ENCODE results near the gene ARFGAP2.

The ARFGAP2 gene

DNA sequence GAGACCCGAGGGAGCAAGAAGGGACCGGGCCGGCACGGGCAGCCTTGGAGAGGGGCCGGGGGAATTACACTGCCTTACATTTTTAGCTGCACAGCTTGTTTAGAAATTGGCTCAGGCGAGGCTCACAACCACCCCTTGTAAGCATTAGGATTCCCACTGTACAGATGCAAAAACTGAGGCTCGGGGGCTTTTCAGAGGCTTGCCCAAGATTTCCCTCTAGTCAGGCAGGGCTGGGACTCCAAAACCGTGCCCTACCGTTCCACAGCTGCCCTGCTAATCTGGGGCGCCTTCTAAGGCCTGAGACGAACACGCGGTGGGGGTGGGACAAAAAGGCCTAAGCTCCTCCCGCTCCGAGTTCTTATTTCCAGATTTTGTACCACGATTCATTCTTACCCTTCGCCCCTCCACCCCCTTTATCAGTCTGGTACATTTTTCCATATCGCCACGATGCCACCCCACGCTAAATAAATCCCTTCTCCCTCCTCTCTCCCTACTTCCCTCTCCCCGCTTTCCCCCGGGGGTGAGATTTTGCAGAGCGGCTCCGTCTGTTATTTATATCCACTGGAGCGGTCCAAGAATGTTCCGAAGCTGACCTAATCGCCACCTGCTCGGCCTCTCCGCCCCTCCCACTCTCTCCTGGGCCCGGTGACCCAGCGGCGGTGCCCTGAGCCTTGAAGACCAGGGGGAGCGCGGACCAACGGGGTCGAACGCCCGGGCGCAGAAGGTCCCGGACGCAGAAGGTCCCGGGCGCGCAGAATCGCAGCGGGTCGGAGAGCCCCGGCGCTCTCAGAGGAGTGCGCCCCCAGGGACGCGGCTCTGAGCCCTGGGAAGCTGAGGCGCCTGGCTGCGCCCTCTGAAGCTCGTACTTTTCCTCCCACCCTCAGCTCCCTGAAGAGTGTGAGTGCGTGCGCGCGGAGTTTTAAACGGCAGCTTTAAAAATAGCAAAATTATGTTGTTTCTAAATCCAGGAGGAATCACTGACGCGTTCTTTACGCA lies 10.3 kb upstream of the ARFGAP2 start:
- DNase-seq: no peak

DNA sequence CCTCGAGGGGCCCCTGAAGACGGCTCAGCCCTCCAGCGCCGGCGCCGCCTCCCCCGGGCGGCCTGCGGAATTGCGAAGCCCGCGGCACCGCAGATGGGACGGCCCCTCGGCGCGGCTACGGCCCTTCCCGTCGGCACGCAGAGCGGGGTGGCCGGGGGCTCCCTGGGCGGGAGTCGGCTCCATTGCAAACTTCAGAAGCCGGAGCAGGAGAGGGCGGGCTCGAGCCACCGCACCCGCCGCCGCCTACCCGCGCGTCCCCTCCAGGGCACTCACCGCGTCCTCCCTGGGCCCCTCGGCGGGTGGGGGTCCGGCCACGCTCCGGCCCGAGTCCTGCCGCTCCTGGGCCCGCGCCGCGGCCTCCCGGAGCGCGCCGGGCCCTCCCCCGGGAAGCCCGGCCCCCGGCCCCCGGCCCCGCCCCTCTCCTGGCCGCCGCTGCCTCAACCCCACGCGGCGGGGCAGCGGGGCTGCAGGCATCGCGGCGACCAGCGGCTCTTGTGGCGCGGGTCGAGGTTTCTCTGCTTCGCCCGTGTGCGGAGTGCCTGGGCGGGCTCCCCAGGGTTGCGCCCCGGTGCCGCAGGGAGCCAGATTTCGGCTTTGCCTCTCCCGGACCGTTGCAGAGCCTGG lies 9.5 kb upstream of the ARFGAP2 start, which contains the start of gene PACSIN3:
Gene PACSIN3 (minus strand): TSS at position 359 of the 624 bp plus-strand sequence. CDS start 3,707 bp downstream, outside the sequence.
- DNase-seq: no peak

DNA sequence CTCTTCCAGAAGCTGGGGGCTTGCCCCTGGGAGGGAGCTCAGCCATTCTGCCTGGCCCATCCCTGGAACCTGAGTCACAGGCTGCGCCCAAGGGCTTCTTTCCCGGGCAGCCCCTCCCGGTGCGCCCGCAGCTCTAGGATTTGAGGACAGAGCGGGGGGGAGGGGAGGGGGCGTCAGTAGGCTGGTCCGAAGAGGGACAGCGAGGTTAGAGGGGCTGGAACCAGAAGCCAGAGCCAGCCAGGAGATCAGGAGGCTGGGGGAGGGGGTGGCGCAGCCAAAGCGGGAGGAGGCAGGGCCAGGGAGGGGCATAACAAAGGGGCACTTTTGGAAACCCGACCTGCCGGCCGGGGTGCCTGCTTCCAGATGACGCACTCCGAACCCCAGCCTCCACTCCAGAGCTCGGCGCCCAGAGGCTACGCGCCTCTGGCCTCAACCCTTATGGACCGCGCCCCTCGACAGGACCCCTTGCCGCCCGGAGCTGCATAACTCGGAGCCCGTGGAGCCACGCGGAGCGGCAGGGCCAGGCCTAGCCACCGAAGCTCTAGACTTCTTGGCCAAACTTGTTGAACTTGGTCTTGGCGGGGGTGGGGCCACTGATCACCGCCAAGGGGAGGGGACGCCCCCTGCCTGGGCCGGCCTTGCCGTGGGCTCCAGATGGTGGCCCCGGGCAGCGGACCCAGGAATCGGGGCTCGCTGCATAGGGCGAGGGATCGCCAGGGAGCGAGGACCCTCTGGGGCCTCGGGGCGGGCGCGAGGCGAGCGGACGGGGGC lies 8.8 kb upstream of the ARFGAP2 start:
- DNase-seq: no peak

DNA sequence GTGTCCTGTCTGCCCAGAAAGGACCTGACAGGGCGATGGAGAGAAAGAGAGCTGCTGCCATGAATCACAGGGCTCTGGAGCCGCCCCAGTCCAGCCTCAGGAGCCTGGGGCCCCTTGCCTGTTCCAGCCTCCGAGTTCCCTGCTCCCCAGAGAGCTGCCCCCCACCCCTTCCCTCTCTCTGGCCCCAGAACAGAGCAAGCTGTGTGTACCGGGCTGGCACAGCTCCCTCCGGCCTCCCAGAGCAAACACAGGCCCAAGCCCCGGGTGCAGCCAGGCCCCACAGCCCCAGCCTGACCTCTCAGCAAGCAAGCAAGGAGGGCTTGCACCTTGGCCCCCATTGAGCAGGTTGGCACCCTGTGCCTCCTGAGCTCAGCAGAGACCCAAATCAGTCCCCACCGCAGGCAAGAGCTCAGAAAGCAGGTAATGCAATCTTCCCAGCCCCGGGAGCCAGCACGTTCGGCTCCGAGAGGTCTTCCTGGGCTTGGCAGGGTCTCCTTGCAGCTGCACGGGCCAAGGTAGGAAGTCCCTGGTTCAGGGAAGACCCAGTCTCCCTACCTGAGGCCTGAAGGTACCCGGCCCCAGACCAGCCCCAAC lies 8.1 kb upstream of the ARFGAP2 start:
- no peak for DNase-seq

DNA sequence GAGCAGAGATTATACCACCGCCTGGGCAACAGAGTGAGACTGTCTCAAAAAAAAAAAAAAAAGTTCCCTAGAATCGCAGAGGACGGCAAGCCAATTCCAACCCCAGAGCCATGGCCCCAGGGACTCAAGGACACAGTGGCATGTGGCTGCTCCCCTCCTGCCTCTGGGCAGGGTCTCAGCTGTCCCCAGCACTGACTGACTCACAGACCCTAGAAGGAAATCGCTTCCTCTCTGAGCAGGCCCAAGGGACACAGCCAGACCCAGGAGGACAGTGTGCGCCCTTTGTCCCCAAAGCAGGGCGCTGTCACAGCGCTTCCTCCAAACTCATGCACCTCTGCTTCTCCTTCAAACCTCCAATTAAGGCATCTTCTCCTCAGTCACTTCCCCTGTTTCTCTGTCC lies 7.3 kb upstream of the ARFGAP2 start:
- DNase-seq: no peak

DNA sequence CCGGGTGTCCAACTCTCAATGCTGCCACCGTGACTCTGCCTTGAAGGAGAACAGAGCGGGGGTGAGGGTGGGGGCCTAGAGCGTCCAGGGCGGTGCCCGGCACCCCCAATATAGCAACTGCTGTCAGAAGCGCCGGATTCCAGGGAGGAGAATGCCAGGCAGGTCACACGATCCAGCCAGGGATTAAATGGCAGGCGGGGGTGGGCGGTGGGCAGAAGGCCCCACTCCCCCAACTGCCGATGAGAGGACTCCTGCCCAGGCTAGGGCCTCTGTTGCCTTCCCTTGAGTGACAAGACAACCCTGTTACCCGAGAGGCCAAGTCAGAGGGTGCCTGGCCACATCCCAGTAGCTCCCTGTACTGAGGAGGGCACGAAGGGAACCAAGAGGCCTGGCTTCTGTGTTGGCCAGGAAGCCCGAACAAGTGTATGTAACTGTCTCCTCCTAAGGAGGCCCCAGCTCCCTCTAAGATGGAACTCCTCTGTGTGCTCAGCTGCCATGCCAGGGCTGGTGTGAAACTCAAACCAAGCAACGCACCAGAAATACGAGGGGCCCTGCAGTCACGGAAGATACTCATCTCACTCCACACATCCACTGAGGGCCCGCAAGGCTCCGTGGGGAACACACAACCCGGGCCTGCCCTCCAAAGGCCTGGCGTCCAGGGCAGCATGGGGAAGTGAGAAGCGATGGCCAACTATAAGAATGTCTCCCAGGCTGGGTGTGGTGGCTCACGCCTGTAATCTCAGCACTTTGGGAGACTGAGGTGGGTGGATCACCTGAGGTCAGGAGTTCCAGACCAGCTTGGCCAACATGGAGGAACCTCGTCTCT lies 6.6 kb upstream of the ARFGAP2 start:
- DNase-seq: no peak

DNA sequence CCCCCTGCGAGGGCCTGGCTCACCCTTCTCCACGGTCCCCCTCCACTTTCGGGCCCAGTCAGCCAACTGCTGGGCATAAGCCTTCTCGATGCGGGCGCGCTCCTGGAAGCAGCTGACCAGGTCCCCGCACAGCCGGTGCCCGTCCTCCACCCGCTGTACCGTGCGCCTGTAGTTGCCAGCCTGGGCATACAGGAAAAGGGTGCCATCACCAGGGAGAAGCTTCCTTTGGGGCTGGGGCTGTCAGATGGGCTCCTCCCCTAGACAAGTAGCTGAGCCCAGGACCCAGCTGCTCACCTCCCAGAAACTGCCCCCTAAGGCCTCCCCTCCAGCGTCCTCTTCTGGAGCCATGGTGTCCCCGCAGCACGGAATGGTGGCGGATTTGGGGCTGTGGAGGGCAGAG lies 5.7 kb upstream of the ARFGAP2 start:
- DNase-seq: no peak

DNA sequence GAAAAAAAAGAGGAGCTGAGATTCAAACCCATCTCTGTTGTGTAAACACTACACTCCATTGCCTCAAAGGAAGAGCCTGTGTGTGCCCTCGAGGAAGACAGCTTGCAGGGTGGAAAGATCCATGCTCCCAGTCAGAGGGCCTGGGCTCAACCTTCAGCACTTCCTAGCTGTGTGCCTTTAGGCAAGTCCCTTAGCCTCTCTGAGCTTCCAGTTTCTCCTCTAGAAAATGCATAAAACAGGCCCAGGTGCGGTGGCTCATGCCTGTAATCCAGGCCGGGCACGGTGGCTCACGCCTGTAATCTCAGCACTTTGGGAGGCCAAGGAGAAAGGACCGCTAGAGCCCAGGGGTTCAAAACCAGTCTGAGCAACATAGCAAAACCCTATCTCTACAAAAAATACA lies 4.6 kb upstream of the ARFGAP2 start:
- no peak for DNase-seq

DNA sequence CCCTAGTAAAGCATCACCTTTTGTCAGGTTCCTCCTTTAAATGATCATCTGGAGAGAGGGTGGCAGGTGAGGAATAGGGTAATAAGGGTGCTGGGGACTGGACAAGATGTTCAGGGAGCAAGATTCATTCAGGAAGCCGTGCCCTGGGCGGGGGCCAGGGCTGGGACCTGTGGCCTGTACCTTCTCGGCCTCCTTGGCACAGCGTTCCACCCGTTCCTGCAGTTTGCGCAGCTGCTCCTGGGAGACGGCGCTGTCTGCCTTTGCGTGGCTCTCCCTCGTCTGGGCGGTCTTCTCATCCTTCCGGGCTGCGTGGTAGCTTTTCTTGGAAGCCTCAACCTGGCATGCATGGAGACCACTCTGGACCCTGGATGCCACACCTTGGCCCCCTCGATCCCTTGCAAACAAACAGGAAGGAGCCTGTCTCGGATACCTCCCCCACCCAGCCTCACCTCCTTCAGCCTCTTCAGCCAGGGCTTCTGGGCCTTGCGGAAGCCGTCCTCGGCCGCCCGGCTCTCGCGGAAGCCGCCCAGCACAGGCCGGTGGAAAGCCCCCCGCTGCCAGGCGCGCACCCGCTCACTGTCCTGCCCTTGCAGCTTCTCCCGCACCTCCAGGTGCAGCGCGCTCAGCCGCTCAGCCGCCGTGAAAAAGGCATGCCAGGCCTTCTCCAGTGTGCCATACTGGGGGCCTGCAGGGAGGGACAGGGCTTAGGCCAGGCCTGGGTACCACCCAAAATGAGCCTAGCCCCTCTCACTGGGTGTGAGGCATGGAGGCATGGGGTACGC lies 3.5 kb upstream of the ARFGAP2 start:
- DNase-seq: no peak

DNA sequence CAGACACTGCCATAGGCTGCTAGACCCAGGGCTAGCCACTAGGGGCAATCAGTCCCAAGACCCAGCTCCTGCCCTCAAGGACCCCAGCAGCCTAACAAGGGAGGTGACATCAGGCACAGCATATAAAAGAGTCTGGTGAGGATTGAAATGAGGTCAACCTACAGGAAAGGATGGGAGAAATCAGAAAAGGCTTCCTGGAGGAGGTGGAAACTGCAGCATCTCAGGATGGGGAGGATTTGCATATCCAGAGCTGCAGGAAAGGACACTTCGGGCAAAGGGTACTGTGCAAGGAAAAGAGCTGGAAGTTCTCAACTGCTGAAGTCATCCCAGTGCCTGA lies 2.9 kb upstream of the ARFGAP2 start:
- DNase-seq: peak; percentile 26

DNA sequence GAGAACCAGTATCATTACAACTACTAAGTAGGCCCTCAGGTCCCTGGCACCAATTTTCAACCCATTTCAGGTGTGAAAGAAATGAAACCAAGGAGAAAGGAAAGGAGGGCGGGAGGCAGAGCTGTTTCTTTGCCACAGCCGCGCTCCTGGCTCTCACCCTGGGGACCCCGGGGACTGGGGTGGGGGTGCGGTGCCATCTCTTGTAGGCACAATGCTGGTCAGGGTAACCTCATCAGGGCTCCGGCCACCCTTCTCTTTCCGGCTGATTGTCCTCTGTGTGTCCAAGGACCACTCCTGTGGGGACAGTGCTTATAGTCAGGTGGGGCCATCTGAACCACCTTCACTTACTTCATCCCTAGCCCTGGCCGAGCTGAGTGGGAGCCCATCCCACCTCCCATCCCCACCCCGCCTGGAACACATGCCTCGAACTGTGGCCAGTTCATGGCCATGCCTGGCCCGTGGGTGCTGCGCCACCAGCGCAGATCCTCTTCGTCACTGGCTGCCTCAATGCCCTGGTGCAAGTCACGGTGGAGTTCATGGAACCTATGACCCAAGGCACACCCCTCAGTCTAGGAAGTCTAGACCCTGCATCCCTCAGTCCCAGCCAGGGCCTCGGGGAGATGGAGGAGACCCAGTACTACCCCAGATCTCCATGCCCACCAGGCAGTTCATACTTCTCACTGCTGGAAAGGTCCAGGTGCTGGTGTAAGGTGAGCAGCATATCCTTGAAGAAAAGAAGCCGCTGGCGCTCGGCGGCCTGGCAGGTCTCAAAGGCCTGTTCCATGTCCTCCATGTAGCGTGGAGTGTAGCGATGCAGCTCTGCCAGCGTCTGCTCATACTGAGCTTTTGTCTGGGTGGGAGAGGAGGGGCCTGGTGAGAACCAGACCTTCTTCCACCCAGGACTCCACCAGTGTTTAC lies 2.3 kb upstream of the ARFGAP2 start:
- no peak for DNase-seq

DNA sequence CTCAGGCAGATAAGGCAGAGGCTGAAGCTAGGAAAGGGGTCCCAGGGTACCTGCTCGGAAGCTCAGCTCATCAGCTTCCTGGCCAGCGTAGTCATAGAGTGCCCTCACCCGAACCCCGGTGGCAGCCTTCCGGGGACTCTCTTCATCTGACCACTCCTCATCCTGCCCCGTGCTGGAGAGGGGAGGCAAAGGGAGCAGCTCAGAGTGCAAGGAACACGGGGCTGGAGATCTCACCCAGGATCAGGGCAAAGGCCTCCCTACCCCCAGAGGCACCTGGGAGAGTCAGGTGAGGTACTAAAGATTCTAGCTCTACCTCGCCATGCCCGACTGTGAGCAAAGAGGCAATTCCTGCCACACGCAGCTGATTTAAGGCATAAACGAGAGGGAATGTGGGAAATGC lies 1.6 kb upstream of the ARFGAP2 start:
- DNase-seq: no peak

DNA sequence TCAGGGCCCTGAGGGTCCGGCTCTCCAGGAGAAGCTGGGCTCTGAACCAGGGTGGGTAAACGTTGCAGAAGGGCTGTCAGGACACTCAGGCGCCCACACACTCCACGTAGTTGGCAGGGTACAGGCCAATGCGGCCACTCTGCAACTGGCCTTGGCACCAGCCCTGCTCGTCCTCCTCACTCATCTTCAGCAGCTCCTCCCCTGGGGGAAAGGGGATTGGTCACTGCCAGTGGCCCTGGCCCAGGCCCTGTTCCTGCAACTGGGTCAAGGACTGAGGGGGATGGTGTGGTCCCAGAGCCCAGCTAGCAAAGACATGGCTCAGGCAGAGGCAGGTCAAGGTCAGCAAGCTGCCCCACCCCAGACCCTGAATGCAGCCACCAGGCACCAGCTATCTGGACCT lies 1.2 kb upstream of the ARFGAP2 start:
- no peak for DNase-seq

DNA sequence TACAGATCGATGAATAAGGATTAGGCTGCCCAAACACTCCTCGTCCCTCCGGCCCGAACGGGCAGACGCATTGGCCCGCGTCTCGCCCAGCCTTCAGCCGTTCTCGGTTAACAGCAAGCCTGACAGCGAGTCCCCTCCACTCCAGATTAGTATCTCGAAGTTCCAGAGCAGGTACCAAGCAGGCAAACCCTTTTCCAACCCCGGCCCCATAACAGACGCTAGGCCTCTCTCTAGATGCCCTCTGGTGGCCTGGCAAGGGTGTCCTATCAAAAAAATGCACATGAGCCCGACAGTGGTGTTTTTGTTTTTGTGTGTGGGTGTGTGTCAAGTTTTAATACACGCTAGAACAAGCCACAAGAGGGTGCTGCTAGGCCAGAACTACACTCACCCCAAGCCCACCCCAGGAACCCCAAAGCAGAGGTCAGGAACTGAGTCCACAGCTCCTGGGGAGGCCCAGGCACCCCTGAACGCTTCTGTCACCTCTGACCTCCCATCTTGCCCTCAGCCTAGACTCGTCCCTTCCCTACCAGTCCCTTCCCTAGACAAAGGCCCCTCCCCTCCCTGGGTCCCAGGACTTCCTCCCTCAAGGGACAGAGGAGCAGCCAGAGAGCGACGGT lies 658 bp upstream of the ARFGAP2 start:
- DNase-seq: peak; percentile 90

DNA sequence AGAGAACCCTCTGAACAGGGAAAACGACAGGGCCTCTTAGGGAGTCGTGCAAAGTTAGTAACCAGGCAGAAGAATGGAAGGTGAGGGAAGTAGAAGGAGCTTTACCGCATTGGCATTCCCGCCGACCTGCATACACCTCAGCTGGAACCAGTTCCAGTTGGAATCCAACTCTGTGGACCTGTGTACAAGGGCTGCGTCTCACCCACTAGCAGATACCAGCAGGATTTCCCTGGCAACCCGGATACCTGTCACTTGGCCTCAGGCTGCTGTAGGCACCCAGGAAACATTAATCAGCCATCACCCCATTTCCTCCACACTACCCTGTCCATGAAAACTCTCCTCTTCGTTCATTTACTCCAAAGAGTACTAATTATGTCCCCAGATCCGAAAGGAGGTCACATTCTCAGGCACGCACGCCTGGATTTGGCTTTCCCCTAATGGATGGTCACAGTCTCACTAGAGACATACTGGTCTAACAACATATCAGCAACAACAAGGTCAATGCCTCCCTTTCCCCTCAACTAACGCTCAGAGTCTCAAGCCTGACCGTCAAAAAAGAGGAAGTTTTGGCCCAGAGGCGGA lies 842 bp downstream of the ARFGAP2 start:
- no peak for DNase-seq

DNA sequence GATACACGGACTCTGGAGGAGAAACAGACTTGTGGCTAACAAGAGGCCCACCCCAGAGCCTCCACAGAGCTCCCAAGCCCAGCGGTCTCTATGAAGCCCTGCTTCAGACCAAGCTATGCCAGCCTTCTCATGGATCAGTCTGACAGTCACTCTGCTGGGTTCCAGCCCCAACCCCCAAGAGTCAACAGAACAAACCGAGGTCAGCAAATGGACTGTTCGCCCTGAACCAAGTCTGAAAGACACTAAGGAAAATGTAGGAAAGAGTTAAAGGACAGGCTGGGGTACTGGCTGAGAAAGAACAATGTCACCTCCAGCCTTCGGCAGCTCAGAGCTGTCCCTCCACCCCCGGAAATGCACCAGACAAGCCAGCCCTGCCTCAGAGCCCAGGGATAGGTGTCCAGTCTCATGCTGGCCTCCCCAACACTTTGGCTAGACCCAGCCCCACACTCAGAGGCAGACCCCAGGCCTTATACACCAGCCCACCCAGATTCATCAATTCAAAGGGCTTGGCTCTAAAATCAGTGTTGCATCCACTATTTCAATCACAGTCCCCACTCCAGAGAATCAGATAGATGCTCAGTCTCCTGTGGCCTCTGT lies 3.8 kb downstream of the ARFGAP2 start:
- DNase-seq: no peak

DNA sequence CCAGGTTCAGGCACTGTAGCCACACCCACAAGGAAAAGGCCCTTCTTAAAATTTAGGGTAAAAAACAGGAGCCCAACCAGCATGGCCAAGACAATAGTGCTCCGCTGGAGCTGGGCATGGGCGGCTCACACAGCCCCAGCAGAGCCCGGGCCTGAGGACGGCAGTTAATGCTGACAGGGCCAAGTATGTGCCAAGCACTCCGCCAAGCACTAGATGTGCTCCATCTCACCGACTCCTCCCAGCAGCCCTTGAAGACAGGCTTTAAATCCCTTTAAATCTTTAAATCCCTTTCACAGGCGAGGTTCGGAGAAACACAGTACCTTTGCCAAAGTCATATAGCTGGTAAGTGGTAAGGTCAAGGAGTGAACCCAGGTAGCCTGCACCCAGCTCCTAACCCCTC lies 4.8 kb downstream of the ARFGAP2 start:
- DNase-seq: no peak

DNA sequence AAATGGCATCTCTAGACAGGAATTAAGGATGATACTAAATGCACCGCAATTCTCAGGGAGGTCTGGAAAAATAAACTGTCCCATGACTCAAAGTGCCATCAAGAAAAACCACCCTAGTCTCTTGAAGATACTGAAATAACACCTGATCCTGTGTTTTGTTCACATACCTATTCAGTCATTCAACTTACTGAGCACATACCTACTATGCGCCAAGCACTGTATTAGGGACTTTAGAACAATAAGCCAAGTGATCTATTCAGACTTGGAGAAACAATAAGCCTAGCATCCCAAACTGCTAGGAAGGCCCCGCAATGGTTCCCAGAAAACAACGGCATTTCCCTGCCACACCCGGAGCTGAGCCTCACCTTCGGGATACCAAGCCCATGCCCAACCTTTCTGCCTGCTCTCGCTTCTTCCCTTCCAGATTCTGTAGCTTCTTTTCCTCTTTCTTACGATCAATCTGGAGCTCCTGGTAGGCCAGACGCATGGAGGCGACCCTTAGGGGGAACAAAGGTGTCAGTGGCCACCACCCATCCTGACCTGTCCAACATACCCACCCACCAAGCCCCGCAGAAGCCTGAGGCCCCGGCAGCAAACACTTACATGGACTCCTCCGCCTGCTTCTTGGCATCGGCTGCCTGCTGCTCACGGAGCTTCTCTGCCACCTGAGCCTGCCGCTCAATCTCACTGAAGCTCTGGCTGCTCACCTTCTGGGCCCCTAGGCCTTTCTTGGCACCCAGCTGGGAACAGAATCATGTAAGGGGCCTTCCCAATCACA lies 5.4 kb downstream of the ARFGAP2 start:
- no peak for DNase-seq

Measured in NCI-H1092 treated with DMSO at 0.1 percent for 48 hours (cell line).